Measurements from ENCODE around the gene TWF2. TPM values are rescaled to one million over a fixed set of nuclear protein-coding genes. Genes with fewer than 3 reads are reported as not detected.

TWF2 gene
- total RNA-seq, 1 donor from 2014 or later, result 65.2 TPM

- Mint-ChIP-seq H3K36me3 (ENCODE audit: low read depth) (peaks cover 3% of the 10 kb centered on the region), H3K27ac (ENCODE audit: unreplicated experiment) (no peak overlapping the region), H3K9me3 (ENCODE audit: low read depth) (no peaks in the 10 kb centered on the region), H3K4me1 (ENCODE audit: low read depth) (peaks cover 50% of the 10 kb centered on the region), H3K4me3 (ENCODE audit: unreplicated experiment) (no peak overlapping the region), H3K27me3 (ENCODE audit: low read depth) (no peaks in the 10 kb centered on the region)
- no peak for TF ChIP-seq CTCF (IDR thresholded peaks at IDR 0.05)
- DNase-seq (ENCODE audit: low spot score), result no peak
Measured at GRCh38 chr3:52281981-52282801, 43.2 kb upstream of the TWF2 start.

- TF ChIP-seq CTCF (IDR thresholded peaks at IDR 0.05), result no peak
- H3K9me3 Mint-ChIP-seq (ENCODE audit: low read depth), result no peaks in the 10 kb centered on the region
- no peak for DNase-seq (ENCODE audit: low spot score)
- H3K4me1 Mint-ChIP-seq (ENCODE audit: low read depth), result peaks cover 62% of the 10 kb centered on the region
- H3K27me3 Mint-ChIP-seq (ENCODE audit: low read depth), result no peaks in the 10 kb centered on the region
- peak overlapping the region; percentile 35 for H3K4me3 Mint-ChIP-seq (ENCODE audit: unreplicated experiment)
- peaks cover 3% of the 10 kb centered on the region for H3K36me3 Mint-ChIP-seq (ENCODE audit: low read depth)
- peak overlapping the region; percentile 82 for H3K27ac Mint-ChIP-seq (ENCODE audit: unreplicated experiment)
Measured at GRCh38 chr3:52280050-52280461, 41.1 kb upstream of the TWF2 start.

- Mint-ChIP-seq H3K4me3 (ENCODE audit: unreplicated experiment) (peak overlapping the region; percentile 95), H3K4me1 (ENCODE audit: low read depth) (peaks cover 65% of the 10 kb centered on the region), H3K36me3 (ENCODE audit: low read depth) (peaks cover 3% of the 10 kb centered on the region), H3K9me3 (ENCODE audit: low read depth) (no peaks in the 10 kb centered on the region), H3K27me3 (ENCODE audit: low read depth) (no peaks in the 10 kb centered on the region), H3K27ac (ENCODE audit: unreplicated experiment) (peak overlapping the region; percentile 82)
- DNase-seq (ENCODE audit: low spot score), result no peak
- TF ChIP-seq CTCF (IDR thresholded peaks at IDR 0.05), result no peak
Measured at GRCh38 chr3:52279596-52279995, 40.6 kb upstream of the TWF2 start.

DNA sequence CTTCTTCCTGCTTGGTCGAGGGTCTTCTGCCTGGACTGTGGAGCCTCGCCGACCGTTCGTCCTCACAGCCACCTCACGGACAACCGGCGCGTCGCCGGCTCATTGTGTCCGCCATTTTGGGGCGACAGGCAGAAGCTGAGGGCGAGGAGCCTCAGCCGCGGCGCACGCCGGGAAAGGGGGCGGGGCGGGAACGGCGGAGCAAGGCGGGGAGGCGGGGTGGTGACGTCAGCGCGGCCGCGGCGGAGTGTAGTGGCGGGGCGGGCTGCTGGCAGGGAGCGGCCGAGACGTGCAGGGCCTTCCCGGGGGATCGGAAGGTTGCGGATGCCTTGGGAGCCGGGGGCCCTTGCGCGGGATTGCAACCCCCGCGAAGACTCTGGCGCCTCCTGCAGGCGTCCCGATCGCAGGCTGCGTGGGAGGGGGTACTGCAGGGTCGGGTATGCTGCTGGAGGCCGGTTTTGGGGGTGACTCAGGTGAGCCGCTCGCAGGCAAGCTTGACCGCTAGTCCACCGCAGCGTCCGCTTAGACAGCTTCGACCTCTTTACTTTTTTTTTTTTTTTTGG, 39.6 kb upstream of the TWF2 start, which contains the start of gene WDR82:
Gene WDR82 (minus strand): TSS at position 140 of the 560 bp plus-strand sequence. CDS start 288 bp downstream, outside the sequence.
- peak within 1 kb of the TSS; percentile 95 for H3K4me3 Mint-ChIP-seq (ENCODE audit: unreplicated experiment)
- TF ChIP-seq CTCF (IDR thresholded peaks at IDR 0.05), result peak; percentile 79
- DNase-seq (ENCODE audit: low spot score), result peak; percentile 99
- peaks cover 71% of the 10 kb centered on the region for H3K4me1 Mint-ChIP-seq (ENCODE audit: low read depth)
- H3K27ac Mint-ChIP-seq (ENCODE audit: unreplicated experiment), result peak within 1 kb of the TSS; percentile 99
- H3K27me3 Mint-ChIP-seq (ENCODE audit: low read depth), result no peaks in the 10 kb centered on the region
- H3K9me3 Mint-ChIP-seq (ENCODE audit: low read depth), result no peaks in the 10 kb centered on the region
- H3K36me3 Mint-ChIP-seq (ENCODE audit: low read depth), result peaks cover 5% of the 10 kb centered on the region

DNA sequence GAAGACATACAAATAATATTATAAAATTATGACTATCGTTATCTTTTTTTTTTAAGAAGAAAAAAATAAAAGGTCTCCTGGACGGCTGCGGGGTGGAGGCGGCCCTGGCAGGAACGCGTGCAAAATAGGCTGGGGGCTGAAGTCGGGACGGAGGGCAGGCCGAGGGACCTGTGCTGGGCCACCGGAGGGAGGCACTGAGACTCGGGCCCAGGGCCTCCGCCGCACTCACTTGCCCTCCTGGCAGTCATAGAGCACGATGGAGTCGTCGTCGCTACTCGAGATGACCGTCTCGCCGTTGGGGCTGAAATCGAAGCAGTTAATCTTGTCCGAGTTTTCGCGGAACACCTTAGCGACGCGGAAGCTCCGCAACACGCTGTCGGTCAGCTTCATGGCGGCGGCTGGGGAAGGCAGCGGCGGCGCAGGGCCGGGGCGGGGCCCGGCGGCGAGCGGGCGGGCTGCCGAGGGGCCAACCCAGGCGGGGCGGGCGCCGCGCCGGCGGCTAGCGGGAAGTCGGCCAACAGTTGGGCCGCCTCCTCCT, 39.1 kb upstream of the TWF2 start:
- peak overlapping the region; percentile 99 for H3K27ac Mint-ChIP-seq (ENCODE audit: unreplicated experiment)
- peak; percentile 67 for TF ChIP-seq CTCF (IDR thresholded peaks at IDR 0.05)
- H3K36me3 Mint-ChIP-seq (ENCODE audit: low read depth), result peaks cover 5% of the 10 kb centered on the region
- peaks cover 70% of the 10 kb centered on the region for H3K4me1 Mint-ChIP-seq (ENCODE audit: low read depth)
- peak overlapping the region; percentile 95 for H3K4me3 Mint-ChIP-seq (ENCODE audit: unreplicated experiment)
- H3K9me3 Mint-ChIP-seq (ENCODE audit: low read depth), result no peaks in the 10 kb centered on the region
- no peaks in the 10 kb centered on the region for H3K27me3 Mint-ChIP-seq (ENCODE audit: low read depth)
- DNase-seq (ENCODE audit: low spot score), result no peak
